Neuron (in vitro differentiated cells): ENCODE measurements around the gene PHKG2.

Experiments used
- H2AFZ ChIP-seq: one replicate; pipeline ENCODE4 v1.6.1; 2013; ENCODE audit warnings: low read depth, mild to moderate bottlenecking, inconsistent platforms, low read length, moderate library complexity
- H3K27me3 ChIP-seq: one replicate; pipeline ENCODE4 v1.6.1; 2013; ENCODE audit warnings: low read length; ENCODE audit not compliant: insufficient read depth
- H3K36me3 ChIP-seq: one replicate; pipeline ENCODE4 v1.6.1; 2013; ENCODE audit warnings: low read length; ENCODE audit not compliant: insufficient read depth
- H3K4me1 ChIP-seq: one replicate; pipeline ENCODE4 v1.6.1; 2013; ENCODE audit warnings: low read length; ENCODE audit not compliant: insufficient read depth
- H3K4me3 ChIP-seq: 2 replicates; pipeline ENCODE4 v1.5.1; 2013; ENCODE audit warnings: mild to moderate bottlenecking, low read length, moderate library complexity
- H3K9me3 ChIP-seq: one replicate; pipeline ENCODE4 v1.6.1; 2013; ENCODE audit warnings: low read length

PHKG2 gene

DNA sequence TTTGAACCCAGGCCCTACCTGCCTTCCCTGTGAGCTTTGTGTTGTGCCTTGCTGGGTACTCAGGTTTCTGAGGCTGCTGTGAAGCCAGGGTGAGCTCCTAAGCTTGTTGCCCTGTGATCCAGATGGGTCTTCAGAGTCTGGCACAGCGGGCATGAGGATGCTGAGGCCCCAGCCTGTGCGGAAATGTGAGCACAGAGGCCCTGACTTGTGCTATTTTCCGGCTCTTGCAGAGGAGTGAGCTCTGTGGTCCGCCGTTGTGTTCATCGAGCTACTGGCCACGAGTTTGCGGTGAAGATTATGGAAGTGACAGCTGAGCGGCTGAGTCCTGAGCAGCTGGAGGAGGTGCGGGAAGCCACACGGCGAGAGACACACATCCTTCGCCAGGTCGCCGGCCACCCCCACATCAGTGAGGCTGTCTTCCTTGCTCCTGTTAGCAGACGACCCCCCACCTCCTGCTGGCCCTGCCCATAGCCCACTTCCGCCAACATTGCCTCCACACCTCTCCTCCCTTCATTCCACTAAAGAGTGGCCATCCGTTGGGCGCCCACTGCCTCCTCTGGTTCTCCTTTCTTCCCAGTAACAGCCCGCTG lies 2.7 kb downstream of the PHKG2 start:
- no peak overlapping the region for H2AFZ ChIP-seq
- H3K36me3 ChIP-seq, result peaks cover 31% of the 10 kb centered on the region
- H3K9me3 ChIP-seq, result no peaks in the 10 kb centered on the region
- no peak overlapping the region for H3K4me3 ChIP-seq
- no peaks in the 10 kb centered on the region for H3K27me3 ChIP-seq
- no peaks in the 10 kb centered on the region for H3K4me1 ChIP-seq

DNA sequence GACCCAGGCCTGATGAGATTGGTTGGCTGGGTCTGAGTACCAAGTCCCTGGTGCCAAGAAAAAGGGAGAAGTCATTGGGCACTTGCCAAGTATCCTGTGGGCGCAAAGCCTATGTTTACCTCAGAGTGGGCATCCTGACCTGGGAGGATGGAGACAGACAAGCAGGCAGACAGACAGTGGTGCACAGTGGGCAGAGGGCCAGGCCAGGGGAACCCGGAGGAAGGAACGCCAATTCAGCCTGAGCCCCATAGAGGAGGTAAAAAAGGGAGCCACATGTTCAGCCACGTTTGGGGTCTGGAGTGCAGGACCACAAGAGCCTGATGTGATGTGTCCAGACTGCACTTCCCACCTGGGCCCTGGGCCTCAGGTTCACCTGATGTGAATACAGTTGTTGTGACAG lies 5.4 kb downstream of the PHKG2 start:
- Histone ChIP-seq H2AFZ (no peak overlapping the region), H3K27me3 (no peaks in the 10 kb centered on the region), H3K4me1 (no peaks in the 10 kb centered on the region), H3K36me3 (peaks cover 50% of the 10 kb centered on the region), H3K4me3 (no peak overlapping the region), H3K9me3 (no peaks in the 10 kb centered on the region)

- H3K9me3 ChIP-seq, result no peaks in the 10 kb centered on the region
- peaks cover 12% of the 10 kb centered on the region for H3K4me1 ChIP-seq
- peaks cover 63% of the 10 kb centered on the region for H3K36me3 ChIP-seq
- H3K4me3 ChIP-seq, result no peak overlapping the region
- no peak overlapping the region for H2AFZ ChIP-seq
- H3K27me3 ChIP-seq, result no peaks in the 10 kb centered on the region
Observed at GRCh38 chr16:30755955-30756780, 7.9 kb downstream of the PHKG2 start.

DNA sequence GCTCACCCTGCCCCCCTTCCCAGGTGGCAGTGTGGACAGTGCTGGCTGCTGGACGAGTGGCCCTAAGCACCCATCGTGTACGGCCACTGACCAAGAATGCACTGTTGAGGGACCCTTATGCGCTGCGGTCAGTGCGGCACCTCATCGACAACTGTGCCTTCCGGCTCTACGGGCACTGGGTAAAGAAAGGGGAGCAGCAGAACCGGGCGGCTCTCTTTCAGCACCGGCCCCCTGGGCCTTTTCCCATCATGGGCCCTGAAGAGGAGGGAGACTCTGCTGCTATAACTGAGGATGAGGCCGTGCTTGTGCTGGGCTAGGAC lies 8.5 kb downstream of the PHKG2 start:
- no peaks in the 10 kb centered on the region for H3K27me3 ChIP-seq
- H3K4me1 ChIP-seq, result peaks cover 12% of the 10 kb centered on the region
- no peak overlapping the region for H2AFZ ChIP-seq
- no peaks in the 10 kb centered on the region for H3K9me3 ChIP-seq
- peaks cover 59% of the 10 kb centered on the region for H3K36me3 ChIP-seq
- no peak overlapping the region for H3K4me3 ChIP-seq

DNA sequence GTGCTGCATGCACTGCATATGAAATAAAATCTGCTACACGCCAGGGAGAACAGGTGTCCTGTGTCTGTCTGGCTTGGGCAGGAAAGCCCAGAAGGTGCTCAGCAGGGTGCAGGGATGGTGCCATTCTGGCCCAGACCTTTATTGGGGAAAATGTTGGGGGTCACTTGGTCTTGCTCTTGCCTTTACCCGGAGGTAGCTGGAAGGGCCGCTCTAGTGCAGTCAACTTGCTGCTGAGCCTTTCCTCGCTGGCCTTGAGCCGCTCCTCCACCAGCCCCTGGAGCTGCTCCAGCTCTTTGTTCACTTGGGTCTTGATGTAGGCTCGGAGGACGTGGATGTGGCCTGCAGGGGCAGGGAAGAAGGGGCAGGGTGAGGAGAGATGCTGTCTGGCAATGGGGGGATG lies 9.1 kb downstream of the PHKG2 start:
- H3K4me3 ChIP-seq, result no peak overlapping the region
- H3K9me3 ChIP-seq, result no peaks in the 10 kb centered on the region
- peaks cover 12% of the 10 kb centered on the region for H3K4me1 ChIP-seq
- H3K27me3 ChIP-seq, result no peaks in the 10 kb centered on the region
- no peak overlapping the region for H2AFZ ChIP-seq
- H3K36me3 ChIP-seq, result peaks cover 59% of the 10 kb centered on the region

- Histone ChIP-seq H3K36me3 (peaks cover 56% of the 10 kb centered on the region), H3K9me3 (no peaks in the 10 kb centered on the region), H2AFZ (no peak overlapping the region), H3K27me3 (no peaks in the 10 kb centered on the region), H3K4me3 (no peak overlapping the region), H3K4me1 (peaks cover 24% of the 10 kb centered on the region)
Observed at GRCh38 chr16:30758988-30759491, 10.8 kb downstream of the PHKG2 start.

DNA sequence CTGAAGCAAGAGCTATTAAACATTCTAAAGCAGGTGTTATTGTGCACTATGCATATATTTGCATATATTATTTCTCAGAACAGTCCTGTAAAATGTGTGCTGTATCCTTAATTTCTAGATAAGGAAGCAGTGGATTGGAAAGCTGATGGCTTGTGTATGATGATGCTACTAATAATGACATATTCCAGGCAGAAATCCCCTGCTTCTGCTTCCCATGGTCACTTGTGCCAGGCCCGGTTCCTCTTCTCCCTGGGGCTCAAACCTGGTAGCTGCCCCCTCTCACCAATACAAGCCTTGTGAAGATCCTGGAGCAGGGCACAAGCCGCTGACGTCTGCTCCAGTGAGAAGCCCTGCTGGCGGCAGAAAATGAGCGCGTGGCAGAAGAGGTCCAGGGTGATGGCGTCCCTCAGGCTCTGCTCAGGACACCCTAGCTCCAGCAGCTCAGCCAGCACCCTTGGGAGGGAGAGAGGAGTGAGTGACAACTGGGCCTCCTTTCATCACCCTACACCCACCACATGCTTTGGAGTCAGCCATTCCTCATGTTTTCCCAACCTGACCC lies 11.9 kb downstream of the PHKG2 start:
- H3K36me3 ChIP-seq, result peaks cover 60% of the 10 kb centered on the region
- peak overlapping the region; percentile 90 for H3K4me3 ChIP-seq
- no peaks in the 10 kb centered on the region for H3K27me3 ChIP-seq
- peaks cover 24% of the 10 kb centered on the region for H3K4me1 ChIP-seq
- H3K9me3 ChIP-seq, result no peaks in the 10 kb centered on the region
- no peak overlapping the region for H2AFZ ChIP-seq

- no peaks in the 10 kb centered on the region for H3K27me3 ChIP-seq
- peaks cover 65% of the 10 kb centered on the region for H3K36me3 ChIP-seq
- no peaks in the 10 kb centered on the region for H3K9me3 ChIP-seq
- H2AFZ ChIP-seq, result peak overlapping the region; percentile 64
- peak overlapping the region; percentile 90 for H3K4me3 ChIP-seq
- H3K4me1 ChIP-seq, result peaks cover 24% of the 10 kb centered on the region
Observed at GRCh38 chr16:30760577-30761426, 12.6 kb downstream of the PHKG2 start.

DNA sequence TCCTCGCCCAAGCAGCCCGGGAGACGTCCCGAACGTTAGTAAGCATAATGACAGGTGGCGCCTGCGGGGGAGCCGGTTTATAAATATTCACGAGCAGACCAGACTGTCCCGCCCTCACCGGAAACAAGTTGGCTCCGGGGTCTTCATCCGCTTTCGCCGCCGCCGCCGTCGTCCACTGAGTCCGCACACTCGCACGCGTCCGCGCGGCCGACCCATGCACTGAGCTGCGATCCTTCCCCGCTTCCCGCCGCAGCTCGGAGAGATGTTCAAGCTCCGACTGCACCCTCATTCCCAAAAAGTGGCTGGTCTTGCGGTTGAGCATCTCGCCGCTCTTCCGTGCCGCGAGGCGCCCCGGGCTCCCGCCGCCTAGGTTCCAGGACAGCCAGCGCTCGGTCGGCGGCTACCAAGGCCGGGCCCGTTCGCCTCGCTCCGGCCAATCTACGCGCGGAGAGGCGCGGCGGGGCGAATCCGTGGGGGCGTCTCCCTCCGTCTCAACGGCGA lies 13.3 kb downstream of the PHKG2 start:
- peak overlapping the region; percentile 90 for H3K4me3 ChIP-seq
- H3K4me1 ChIP-seq, result peaks cover 24% of the 10 kb centered on the region
- no peaks in the 10 kb centered on the region for H3K9me3 ChIP-seq
- H3K27me3 ChIP-seq, result no peaks in the 10 kb centered on the region
- peaks cover 65% of the 10 kb centered on the region for H3K36me3 ChIP-seq
- peak overlapping the region; percentile 64 for H2AFZ ChIP-seq

GRCh38 chr16:30761928-30762902 lies 14.0 kb downstream of the PHKG2 start, which contains the start of the genes CFAP119 and RNF40:
Gene CFAP119 (minus strand): TSS chr16:30762062. CDS start chr16:30761748, 314 bp downstream.
Gene RNF40 (plus strand): TSS chr16:30762322. CDS start chr16:30762546, 224 bp downstream.
- H2AFZ ChIP-seq, result peak within 1 kb of the TSS; percentile 64
- no peaks in the 10 kb centered on the region for H3K9me3 ChIP-seq
- peaks cover 65% of the 10 kb centered on the region for H3K36me3 ChIP-seq
- H3K4me3 ChIP-seq, result peak within 1 kb of the TSS; percentile 90
- no peaks in the 10 kb centered on the region for H3K27me3 ChIP-seq
- peaks cover 24% of the 10 kb centered on the region for H3K4me1 ChIP-seq

DNA sequence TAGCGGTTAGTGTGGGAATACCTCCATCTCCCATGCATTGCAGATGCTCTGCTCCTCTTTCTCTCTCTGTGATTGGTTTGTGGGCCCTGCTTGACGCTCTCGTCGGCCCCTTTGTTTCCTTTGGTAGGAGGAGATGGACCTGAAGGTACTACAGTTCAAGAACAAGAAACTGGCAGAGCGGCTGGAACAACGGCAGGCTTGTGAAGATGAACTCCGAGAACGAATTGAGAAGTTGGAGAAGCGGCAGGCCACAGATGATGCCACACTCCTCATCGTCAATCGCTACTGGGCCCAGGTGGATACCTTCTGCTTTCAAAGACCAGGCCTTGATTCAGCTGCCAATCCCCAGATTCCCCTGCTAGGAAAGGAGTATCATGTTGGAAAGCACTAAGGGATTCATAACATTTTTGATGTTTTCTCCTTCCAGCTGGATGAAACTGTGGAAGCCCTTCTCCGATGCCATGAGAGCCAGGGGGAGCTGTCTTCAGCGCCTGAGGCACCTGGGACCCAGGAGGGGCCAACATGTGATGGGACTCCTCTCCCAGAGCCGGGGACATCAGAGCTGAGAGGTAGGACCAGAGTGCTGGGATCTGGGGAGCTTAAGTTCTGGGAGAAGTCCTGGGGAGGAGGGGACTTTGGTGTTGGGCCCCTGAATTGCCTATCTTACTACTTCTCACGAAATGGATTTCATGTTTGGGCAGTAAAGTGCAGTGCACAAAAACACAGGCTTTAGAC lies 14.9 kb downstream of the PHKG2 start:
- Histone ChIP-seq H3K36me3 (peaks cover 69% of the 10 kb centered on the region), H2AFZ (no peak overlapping the region), H3K4me3 (peak overlapping the region; percentile 90), H3K27me3 (no peaks in the 10 kb centered on the region), H3K9me3 (no peaks in the 10 kb centered on the region), H3K4me1 (peaks cover 24% of the 10 kb centered on the region)
